AG09319 (cell line): Measurements from ENCODE around the gene IL36A.

Experiments used
- DNase-seq: peaks from one replicate; pipeline ENCODE4 v3.0.0-alpha.2; 2010; ENCODE audit warnings: low read depth; ENCODE audit errors: extremely low read depth
- TF ChIP-seq, protein P1 (sequence below): IDR thresholded peaks from 2 replicates; pipeline ENCODE4 v1.5.1; 2011; ENCODE audit warnings: low read depth, mild to moderate bottlenecking, inconsistent platforms, low read length, moderate library complexity

Gene IL36A

DNA sequence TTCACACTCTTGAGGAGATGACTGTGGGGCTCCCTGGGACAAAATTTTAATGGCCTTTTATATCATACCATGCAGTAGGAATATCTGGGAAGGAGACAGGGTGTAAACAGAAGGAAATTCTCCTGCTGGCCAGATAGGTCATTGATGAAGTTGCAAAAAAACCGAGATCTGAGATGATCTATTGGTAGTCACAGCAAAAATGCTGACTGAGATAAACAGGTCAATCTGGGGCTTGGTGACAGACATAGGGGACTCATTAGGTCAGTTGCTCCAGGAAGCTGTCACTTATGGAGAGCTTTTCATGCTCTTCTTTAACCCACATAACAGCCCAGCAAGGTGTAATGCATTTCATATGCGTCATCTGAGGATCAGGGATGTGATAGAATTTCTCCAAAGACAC, 2.6 kb upstream of the IL36A start:
- no peak for DNase-seq

DNA sequence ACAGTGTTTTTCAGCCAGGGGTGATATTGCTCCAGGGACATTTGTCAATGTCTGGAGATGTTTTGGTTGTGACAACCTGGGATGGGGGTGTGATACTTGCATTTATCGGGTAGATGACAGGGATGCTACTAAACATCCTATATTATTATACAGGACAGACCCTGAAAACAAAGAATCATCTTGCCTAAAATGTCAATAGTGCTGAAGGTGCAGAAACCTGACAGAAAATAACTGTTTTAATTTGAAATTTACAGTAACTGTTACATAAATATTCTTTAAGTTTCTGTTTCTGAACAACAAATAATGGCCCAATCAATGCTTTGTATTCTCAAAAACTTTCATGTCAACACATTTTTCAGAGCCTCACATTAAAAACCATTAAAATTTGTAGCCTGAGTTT, 2.0 kb downstream of the IL36A start:
- TF ChIP-seq, protein P1, sequence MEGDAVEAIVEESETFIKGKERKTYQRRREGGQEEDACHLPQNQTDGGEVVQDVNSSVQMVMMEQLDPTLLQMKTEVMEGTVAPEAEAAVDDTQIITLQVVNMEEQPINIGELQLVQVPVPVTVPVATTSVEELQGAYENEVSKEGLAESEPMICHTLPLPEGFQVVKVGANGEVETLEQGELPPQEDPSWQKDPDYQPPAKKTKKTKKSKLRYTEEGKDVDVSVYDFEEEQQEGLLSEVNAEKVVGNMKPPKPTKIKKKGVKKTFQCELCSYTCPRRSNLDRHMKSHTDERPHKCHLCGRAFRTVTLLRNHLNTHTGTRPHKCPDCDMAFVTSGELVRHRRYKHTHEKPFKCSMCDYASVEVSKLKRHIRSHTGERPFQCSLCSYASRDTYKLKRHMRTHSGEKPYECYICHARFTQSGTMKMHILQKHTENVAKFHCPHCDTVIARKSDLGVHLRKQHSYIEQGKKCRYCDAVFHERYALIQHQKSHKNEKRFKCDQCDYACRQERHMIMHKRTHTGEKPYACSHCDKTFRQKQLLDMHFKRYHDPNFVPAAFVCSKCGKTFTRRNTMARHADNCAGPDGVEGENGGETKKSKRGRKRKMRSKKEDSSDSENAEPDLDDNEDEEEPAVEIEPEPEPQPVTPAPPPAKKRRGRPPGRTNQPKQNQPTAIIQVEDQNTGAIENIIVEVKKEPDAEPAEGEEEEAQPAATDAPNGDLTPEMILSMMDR: no peak
- no peak for DNase-seq

More for the DNA sequence above, 2.6 kb upstream of the IL36A start:
- TF ChIP-seq, protein P1: no peak

DNA sequence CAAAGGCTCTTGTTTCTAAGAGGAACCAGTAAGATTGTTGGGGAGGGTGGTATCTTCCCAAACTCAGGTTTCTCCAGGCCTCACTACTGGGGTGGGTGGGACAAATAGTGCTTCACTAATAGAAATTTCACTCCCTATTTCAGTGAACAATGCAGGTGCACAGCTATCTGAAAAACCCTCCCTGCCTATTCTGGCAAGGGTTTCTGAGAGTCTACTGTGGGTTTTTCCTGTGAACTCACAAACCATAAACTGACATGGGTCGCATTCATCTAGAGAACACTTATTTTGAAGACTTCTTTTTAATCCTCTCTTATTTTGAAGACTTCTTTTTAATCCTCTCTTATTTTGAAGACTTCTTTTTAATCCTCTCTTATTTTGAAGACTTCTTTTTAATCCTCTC, 4.4 kb downstream of the IL36A start:
- no peak for DNase-seq
- TF ChIP-seq, protein P1: no peak

DNA sequence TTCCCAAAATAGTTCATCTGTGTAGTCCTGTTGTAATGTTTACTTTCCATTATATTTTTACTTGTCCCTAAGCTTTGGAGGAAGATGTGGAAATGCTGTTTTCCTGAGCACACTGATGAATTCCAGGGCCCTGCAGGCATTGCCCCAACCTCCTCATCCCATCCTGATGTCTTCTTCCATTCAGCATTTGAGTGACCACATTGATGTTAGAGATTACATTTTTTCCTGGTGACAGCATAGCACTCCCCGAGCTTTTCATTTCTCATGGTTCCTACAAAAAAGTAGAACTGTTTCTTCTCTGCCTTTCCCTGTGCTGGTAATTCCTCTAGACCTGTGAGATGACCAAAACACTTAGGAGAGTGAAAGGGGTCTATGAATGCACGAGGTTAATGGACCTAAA, 4.8 kb downstream of the IL36A start:
- TF ChIP-seq, protein P1: no peak
- DNase-seq: no peak

DNA sequence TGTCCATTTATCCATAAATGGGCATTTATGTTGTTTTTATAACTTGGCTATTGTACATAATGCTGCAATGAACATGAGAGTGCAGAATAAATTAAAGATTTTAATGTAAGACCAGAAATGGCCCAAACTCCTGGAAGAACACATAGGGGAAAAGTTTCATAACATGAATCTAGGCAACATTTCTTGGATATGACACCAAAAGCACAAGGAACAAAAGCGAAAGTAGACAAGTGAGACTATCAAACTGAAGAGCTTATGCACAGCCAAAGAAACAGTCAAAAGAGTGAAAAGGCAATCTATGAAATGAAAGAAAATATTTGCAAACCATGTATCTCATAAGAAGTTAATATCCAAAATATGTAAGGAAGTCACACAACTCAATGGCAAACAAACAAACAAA, 5.8 kb downstream of the IL36A start:
- no peak for DNase-seq
- TF ChIP-seq, protein P1: no peak

DNA sequence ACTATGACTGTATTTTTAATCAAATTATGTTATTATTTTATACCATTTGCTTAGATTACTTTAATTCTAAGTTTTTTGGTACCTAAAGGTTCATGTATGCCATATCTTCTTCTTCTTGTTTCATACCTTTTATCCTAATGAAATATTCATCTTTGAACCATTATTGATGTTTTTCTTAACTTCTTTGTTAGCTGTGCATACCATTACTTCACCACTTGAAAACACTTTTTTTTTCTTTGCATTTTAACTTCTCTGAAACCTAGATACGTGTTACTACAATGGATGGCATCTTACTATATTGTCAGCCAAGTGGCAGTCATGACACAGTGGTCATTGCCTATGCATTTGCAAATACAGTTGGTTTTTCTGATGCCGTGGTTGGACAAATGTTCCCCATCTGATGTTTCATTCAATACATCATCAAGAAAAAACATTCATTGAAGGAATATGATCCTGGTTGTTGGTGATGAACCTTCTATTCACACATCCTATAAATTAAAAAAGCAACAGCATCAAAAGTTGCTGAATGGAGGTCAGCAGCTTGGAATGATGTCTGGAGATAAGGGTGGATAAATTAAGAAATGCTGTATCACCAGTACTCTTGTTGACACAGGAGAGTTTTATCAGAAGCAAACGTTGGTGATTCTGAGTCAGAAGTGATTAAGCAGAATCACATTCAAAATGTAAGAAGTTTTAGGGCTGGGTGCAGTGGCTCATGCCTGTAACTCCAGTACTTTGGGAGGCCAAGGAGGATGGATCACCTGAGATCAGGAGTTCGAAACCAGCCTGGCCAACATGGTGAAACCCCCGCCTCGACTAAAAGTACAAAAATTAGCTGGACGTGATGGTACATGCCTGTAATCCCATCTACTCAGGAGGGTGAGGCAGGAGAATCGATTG, 7.4 kb downstream of the IL36A start:
- no peak for DNase-seq
- TF ChIP-seq, protein P1: no peak

DNA sequence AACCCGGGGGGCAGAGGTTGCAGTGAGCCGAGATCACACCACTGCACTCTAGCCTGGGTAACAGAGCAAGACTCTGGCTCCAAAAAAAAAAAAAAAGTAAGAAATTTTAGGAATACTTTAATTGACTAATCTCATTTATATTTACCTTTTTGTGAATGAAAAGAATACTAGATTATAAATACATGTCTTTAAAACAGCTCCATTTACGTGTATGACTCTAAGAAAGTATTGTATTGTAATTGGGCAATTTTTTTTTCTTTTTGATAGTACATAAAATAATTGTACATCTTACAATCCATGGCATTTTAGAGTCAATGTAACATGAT, 8.0 kb downstream of the IL36A start:
- no peak for DNase-seq
- TF ChIP-seq, protein P1: no peak
